GM19193 (cell line): ENCODE measurements around the gene AGER.

Source experiments
- POLR2A ChIP-seq: IDR thresholded peaks from 4 replicates; pipeline ENCODE4 v1.6.1; 2011; ENCODE audit not compliant: insufficient read depth, insufficient read length; ENCODE audit errors: extremely low read depth

AGER gene

DNA sequence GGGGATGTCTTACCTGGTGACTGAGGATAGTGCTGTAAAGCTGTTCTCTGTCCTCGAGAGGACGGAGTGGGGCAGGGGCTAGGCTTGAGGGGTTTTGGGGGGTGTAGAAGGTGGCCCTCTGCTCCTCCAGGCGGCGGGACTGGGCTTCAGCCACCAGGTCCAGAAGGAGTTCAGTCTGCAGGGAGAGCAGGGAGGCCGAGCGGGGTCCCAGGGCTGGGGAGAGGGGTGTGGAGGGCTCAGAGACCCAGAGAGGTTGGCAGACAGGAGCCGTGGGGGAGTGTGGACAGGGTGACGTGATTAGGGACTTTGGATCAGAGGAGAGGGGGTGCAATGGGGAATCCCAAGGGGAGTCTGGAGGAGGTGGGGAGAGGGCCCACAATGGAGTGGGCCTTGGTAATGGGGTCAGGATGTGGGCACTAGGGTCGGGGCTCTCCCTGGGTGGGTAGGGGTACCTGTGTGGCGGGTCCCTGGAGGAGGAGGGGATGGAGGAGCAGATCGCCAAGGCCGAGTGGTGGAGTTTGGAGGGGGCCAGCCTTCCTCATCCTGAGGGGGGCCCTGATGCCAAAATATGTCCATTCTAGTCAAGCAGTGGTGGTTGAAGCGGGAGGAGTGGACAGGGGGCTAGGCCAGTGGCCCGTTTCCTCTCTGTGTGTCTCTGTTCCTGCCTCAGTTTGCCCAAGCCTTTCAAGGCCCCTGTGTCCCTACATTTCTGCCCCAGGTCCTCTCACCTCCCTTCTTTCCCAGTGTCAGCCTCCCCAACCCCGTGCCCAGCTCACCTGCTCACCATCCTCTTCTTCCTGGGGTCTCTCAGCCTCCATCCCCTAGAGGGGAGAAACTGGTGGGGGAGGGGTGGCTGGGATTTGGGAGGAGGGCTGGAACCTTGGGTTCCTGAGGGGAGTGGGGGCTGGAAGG lies 7.9 kb upstream of the AGER start:
- TF ChIP-seq POLR2A: peak; percentile 34

DNA sequence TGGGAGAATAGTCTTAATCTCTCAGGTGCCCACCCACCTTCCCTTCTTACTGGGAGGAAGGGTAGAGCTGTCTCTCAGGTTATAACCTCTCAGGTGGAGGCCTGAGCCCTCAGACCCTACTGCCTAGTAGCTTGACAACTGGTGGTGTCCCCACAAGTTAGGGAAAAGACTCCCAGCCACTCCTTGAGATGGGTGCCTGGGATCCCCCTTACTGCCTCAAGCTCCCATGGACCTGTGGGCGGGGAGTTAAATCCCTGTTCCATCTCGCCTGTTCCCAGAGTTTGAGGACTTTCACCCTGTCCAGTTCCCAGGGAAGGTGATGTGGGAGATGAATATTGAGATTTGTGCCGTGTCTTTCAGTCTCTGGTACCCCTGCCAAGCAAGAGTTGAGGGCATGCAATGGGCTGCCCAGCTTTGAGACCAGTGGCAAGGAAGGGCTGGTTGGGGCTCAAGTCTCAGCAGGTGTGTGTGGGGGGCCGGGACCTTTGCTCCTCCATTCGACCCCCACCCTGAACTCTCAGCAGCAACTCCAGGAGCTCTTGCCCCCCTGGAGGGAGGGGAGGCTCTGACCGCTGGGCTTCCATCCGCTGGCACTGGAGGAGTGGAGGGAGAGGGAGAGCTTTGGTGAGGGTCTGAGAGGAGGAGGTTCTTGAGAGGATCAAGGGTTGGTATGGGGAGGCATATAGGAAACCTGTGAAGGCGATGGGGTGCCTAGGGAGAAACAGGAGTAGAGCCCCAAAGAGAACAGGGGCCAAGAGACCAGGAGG lies 7.0 kb upstream of the AGER start:
- peak; percentile 19 for TF ChIP-seq POLR2A

DNA sequence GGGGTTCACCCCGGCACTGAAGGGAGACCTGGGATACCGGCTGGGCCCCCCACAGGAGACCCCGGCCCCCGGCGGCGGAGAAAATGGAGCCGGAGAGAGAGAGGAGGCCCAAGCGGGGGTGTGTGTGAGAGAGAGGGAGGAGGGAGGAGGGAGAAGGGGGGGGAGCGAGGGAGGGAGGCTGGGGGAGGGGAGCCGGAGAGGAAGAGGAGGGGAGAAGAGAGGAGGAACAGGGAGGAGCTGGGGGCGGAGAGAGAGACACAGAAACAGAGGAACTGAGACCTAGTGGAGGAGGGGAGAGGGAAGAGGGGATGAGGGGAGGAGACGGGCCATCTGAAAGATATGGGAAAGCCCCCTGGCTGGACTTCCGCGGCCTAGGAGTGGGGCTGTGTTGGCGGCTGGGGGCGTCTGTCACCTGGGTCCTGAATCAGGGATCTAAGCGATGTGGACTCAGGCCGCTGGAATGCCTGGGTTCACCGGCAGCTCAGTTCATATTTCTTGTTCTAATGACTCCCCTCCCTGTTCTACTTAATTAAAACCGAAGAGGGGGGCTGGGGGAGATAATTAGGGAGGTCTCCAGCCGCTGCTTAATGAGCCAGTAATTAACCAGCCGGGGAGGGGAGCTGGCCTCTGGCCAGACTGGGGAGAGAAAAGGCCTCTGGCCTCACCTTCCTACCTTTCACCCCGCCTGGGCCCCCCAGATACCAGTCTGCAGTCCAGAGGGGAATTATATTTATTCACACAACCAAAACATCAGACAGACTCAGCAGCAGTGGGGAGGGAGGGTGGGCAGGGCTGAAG lies 6.2 kb upstream of the AGER start, which contains the start of gene PBX2:
Gene PBX2 (minus strand): TSS at position 149 of the 798 bp plus-strand sequence. CDS start 287 bp downstream, outside the sequence.
- peak; percentile 73 for TF ChIP-seq POLR2A

DNA sequence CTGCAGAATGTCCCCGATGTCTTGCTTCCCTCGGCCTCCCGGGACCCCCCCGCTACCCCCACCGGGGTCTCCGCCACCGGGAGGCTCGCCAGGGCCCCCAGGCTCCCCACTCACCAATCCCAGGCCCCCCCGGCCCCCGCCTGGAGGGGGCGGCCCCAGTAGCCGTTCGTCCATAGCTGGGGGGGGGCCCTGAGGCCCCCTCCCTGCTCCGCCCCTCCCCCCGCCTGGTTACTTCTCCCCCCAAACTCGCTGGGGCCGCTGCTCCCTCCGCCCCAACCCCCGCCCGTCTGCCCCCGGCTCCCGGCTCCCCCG lies 5.6 kb upstream of the AGER start:
- TF ChIP-seq POLR2A: no peak

DNA sequence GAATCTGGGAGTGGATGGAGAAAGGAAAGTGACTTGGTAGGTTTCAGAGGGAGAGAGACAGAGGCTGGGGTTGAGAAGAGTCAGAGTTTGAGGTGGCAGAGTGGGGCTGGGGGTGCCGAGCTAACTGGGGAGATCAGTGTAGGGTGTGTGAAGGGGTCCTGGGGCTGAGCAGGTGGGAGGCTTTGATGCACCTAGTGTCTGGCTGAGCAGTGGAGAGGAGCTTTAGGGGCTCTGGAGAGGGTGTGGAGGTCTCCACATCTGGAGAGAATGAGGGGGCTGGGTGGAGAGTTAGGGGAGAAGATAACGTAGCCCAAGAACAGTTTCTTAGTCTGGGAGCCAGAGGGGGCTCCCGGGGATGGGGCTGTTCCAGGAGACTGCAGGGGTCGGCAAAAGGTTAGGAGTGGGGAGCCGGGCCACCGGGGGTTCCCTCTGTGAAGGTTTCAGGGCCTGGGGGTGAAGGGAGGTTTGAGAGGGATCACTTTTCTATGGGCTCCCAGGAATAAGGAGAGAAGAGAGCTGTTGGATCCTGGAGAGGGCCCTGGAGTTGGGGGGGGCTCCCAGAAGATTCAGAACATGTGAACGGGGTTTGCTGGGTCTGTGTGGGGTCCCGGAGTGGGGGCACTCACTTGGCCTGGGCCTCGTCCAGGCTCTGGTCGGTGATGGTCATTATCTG lies 5.2 kb upstream of the AGER start:
- TF ChIP-seq POLR2A: no peak

DNA sequence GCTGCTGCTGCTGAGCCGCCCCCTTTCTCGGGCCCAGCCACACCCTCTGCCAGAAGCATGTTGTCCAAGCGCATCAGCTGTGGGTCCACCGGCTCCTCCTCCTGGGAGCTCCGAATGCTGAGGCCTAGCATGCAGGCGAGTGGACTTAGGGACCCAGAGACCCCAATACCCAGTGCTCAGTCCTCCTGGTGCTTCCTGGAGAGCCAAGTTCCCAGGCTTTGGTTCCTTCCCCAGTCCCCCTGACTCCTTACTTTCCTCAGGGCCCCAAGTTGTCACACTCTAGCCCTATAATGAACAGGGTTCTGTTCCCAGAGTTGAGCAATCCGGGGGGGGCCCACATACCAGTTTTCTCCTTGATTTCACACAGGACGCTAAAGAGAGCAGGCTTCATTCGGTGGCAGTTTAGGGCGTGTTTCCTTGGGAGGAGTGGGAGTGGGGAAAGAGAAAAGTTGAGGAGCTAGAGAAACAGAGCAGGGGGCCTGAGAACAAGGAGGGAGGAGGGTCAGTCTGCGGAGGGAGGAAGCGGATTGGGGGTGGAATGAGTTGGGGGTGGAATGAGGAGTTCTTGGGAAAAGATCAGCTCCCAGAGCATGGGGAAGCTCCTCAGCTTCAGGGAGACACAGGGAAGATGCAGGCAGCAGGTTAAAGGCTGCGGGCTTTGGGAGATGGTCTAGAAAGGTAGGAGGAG lies 4.5 kb upstream of the AGER start:
- TF ChIP-seq POLR2A: no peak

DNA sequence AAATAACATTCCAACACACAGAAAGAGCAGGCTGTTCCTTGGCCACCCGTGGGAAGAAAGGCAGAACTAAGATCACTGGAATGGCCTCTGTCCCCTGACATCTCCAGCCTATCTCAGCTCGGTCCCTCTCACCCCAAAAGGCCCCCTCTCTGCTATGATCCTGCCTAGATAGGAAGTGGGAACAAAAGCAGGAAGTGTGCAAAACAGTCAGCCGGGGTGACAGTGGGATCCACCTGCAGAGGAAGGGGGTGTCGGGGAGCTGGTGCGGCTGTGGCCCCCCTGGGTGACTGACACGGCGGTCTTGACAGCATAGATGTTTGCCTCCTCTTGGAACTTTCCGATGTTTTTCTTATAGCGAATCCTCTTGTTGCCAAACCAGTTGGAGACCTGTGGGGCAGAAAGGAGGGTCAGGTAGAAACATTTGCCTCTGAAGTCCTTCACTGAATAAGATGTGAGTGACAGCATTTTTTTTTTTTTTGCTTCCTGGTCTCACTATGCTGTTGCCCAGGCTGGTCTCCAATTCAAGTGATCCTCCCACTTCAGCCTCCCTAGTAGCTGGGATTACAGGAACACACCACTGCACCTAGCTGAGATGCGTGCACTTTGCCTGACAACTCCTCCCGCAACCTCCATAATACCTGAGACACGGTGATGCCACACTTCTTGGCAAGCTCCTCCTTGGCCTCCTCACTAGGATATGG lies 3.1 kb upstream of the AGER start:
- no peak for TF ChIP-seq POLR2A

DNA sequence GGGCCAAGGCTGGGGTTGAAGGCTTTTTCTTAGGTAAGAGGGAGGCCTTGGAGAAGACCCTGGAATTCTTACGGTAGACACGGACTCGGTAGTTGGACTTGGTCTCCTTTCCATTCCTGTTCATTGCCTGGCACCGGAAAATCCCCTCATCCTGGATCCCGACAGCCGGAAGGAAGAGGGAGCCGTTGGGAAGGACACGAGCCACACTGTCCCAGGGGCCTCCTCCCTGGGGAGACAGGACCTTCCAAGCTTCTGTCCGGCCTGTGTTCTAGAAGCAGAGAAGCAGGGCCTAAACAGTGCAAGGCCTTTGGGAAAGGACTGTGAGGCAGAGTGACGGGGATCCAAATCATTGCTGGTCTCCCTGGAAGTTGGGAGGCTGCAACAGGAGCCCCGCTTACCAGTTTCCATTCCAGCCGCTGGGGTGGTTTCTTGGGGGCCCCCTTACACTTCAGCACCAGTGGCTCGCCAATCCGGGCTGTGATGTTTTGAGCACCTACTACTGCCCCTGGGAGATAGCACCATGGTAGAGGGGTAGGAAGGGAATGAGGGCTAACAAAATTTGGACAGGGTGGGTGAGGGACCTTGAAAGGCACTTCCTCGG lies 470 bp downstream of the AGER start:
- no peak for TF ChIP-seq POLR2A

DNA sequence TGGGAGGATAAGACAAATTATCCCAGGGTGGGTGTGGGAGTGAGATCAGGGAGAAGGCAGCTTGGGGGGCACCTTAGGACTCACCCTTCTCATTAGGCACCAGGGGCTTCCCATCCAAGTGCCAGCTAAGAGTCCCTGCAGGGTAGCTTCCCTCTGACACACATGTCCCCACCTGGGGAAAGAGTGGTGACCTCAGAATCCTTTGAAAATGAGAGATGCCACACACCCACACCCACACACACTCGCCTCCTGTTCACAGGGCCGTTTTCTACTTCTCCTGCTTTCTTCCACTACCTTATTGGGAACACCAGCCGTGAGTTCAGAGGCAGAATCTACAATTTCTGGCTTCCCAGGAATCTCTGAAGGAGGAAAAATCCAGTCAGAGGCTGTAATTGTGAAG lies 1.0 kb downstream of the AGER start:
- no peak for TF ChIP-seq POLR2A

DNA sequence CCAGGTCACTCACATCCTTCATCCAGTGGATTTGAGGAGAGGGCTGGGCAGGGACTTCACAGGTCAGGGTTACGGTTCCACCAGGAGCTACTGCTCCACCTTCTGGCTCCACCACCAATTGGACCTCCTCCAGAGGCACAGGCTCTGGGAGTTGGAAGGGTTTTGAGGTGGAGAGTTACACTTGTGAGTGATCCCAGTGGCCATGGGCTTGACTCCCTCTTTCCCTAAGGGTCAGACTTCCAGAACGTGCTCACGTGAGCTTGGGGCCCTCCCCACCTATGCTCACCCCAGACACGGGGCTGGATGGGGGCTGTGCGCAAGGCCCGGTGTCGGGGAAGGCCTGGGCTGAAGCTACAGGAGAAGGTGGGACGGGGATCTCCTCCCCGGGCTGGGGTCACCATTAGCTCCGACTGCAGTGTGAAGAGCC lies 1.5 kb downstream of the AGER start:
- no peak for TF ChIP-seq POLR2A

DNA sequence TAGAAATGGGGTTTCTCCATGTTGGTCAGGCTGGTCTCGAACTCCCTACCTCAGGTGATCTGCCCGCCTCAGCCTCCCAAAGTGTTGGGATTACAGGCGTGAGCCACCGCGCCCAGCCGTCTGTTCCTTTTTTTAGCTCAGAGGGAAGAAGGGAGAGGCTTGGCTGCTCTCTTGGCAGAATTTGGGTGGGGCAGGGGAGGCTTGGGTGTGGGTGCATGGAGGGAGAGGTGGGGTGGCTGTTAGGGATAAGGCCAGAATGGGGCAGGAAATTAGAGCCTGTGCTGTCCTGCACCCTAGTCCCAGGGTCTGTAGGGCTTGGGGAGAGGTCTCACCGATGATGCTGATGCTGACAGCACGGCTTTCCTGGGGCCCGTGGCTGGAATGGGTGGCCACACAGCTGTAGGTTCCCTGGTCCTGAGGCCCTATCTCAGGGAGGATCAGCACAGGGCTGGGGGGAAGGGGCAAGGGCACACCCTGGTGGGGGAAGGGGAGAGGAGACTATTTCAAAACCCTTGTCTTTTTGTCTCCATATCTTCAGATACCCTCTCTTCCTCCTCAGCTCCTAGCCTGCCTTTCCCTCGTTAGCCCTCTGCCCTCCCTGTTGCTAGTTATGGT lies 2.0 kb downstream of the AGER start:
- no peak for TF ChIP-seq POLR2A

DNA sequence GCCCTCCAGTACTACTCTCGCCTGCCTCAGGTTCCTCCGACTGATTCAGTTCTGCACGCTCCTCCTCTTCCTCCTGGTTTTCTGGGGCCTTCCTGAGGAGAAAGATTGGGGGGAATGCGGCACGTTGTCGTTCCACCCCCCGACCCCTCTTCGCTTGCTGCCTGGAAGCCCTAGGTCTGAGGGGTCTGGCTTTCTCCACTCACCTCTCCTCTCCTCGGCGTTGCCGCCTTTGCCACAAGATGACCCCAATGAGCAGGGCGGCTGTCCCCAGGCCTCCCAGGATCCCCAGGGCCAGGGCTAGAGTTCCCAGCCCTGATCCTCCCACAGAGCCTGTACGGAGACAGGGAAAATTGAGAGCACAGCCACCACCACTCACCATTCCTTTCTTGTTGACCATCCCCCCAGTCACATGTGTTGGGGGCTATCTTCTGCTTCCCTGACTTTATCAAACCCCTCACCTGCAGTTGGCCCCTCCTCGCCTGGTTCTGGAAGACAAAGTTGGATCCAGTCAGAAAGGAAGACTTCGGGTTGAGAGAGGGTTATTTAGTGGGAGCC lies 2.8 kb downstream of the AGER start:
- no peak for TF ChIP-seq POLR2A
